ENCODE results near the gene TTC27. TPM values are rescaled to one million over a fixed set of nuclear protein-coding genes. Genes with fewer than 3 reads are reported as not detected.

TTC27 gene
- total and polyA plus RNA-seq, 2 of the 13 experiments (the other 11 are each of a cell fraction or from before 2014, with no cell fraction given), result 26.7 to 44.7 TPM

DNA sequence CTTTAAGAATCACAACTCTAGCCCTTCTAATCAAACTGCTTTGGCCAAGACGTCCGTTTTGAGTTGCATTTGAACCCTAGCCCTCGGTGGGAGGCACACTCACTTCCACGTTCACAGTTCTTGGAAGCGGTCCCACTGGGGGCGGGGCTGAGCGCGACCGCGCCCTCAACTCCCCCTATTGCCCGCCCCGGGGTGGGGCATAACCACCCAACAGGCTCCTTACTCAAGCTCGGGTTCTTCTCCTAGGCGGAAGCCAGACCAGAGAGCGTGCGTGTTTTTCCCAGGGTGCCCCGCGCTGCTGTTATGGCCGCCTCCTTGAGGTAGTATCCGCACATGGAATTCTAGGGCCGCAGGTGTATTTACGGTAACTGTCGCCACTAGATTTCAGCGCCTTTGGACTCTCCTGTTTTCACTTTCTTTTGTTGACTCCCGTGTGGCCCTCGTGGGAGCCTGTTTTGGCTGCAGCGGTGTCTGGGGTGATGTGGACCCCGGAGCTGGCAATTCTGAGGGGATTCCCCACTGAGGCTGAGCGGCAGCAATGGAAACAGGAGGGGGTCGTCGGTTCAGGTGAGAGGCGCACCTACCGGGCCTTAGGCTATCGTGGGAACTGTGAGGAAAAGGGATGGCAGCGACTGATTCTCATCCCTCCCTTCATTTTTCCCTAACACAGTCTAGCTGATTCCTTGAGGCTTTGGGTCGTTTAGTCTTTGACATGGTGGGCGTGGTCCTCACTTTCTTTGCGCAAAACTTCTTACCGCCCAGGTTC, at the start of gene TTC27 (continued):
- TF ChIP-seq, protein P1, sequence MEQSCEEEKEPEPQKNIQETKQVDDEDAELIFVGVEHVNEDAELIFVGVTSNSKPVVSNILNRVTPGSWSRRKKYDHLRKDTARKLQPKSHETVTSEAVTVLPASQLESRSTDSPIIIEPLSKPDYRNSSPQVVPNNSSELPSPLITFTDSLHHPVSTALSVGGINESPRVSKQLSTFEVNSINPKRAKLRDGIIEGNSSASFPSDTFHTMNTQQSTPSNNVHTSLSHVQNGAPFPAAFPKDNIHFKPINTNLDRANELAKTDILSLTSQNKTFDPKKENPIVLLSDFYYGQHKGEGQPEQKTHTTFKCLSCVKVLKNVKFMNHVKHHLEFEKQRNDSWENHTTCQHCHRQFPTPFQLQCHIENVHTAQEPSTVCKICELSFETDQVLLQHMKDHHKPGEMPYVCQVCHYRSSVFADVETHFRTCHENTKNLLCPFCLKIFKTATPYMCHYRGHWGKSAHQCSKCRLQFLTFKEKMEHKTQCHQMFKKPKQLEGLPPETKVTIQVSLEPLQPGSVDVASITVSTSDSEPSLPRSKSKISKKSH (CRISPR knock-in tag; IDR thresholded peaks at IDR 0.05; ENCODE audit: borderline replicate concordance), result peak; percentile 40; the same call in 1 of the 2 replicates
- peak; percentile 49; the same call in 1 of the 2 replicates for TF ChIP-seq ZNF557 (CRISPR knock-in tag; IDR thresholded peaks at IDR 0.05)
- TF ChIP-seq ZNF891 (CRISPR knock-in tag; IDR thresholded peaks at IDR 0.05), result 0 out of 2 replicates have a peak, but pooled peaks have one; percentile 37
- TF ChIP-seq ZNF333 (CRISPR knock-in tag; IDR thresholded peaks at IDR 0.05; ENCODE audit: borderline replicate concordance), result 0 out of 2 replicates have a peak, but pooled peaks have one; percentile 18
- TF ChIP-seq SNAI1 (CRISPR knock-in tag; IDR thresholded peaks at IDR 0.05; ENCODE audit: borderline replicate concordance), result no peak; the same call in 1 of the 2 replicates
- TF ChIP-seq, protein P2, sequence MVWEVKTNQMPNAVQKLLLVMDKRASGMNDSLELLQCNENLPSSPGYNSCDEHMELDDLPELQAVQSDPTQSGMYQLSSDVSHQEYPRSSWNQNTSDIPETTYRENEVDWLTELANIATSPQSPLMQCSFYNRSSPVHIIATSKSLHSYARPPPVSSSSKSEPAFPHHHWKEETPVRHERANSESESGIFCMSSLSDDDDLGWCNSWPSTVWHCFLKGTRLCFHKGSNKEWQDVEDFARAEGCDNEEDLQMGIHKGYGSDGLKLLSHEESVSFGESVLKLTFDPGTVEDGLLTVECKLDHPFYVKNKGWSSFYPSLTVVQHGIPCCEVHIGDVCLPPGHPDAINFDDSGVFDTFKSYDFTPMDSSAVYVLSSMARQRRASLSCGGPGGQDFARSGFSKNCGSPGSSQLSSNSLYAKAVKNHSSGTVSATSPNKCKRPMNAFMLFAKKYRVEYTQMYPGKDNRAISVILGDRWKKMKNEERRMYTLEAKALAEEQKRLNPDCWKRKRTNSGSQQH (CRISPR knock-in tag; IDR thresholded peaks at IDR 0.05; ENCODE audit: low read depth), result peak; percentile 97
- TF ChIP-seq ZNF746 (CRISPR knock-in tag; IDR thresholded peaks at IDR 0.05), result 0 out of 2 replicates have a peak, but pooled peaks have one; percentile 30
- TF ChIP-seq PTBP1 (IDR thresholded peaks at IDR 0.05; ENCODE audit: low read depth, low read length, poor library complexity, severe bottlenecking), result peak; percentile 58
- peak; percentile 29; the same call in 1 of the 2 replicates for TF ChIP-seq CHD2 (IDR thresholded peaks at IDR 0.05; ENCODE audit: low read depth, low read length)
- TF ChIP-seq ATF4 (CRISPR knock-in tag; IDR thresholded peaks at IDR 0.05), result peak in 1 of 2 experiments; percentile 44; a peak in 2 of 4 replicates
- TF ChIP-seq SOX5 (CRISPR knock-in tag; IDR thresholded peaks at IDR 0.05; ENCODE audit: borderline replicate concordance), result peak; percentile 29; the same call in 1 of the 2 replicates
- TF ChIP-seq, protein P3, sequence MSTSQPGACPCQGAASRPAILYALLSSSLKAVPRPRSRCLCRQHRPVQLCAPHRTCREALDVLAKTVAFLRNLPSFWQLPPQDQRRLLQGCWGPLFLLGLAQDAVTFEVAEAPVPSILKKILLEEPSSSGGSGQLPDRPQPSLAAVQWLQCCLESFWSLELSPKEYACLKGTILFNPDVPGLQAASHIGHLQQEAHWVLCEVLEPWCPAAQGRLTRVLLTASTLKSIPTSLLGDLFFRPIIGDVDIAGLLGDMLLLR (CRISPR knock-in tag; IDR thresholded peaks at IDR 0.05), result peak; percentile 99; the same call in 1 of the 2 replicates
- peak; percentile 96 for TF ChIP-seq ZNF687 (CRISPR knock-in tag; IDR thresholded peaks at IDR 0.05)
- TF ChIP-seq CBX1 (IDR thresholded peaks at IDR 0.05; ENCODE audit: low read depth), result peak; percentile 46
- no peak for TF ChIP-seq ZNF337 (CRISPR knock-in tag; IDR thresholded peaks at IDR 0.05; ENCODE audit: borderline replicate concordance, low read depth)
- no peak for TF ChIP-seq ZNF451 (CRISPR knock-in tag; IDR thresholded peaks at IDR 0.05)

Measured in HepG2 (cell line).